SK-N-SH treated with all-trans-retinoic acid at 6 μM for 48 hours (cell line): ENCODE data around the gene RAB33B.
A peak's percentile ranks its signal among the peaks of the same experiment; 100 is the strongest.

ENCODE experiments used
- ARNTL ChIP-seq: fragments of 450-650 bp; formaldehyde crosslinking; IDR thresholded peaks from 2 replicates; pipeline ENCODE4 v1.5.0; 2020; ENCODE audit warnings: low read depth, mild to moderate bottlenecking, moderate library complexity, borderline replicate concordance
- CSDC2 ChIP-seq: fragments of 250-450 bp; sonication (Bioruptor Pico); IDR thresholded peaks from 2 replicates; pipeline ENCODE4 v1.5.0; 2020; ENCODE audit warnings: mild to moderate bottlenecking, moderate library complexity
- ESRRG ChIP-seq: fragments of 250-450 bp; sonication (Bioruptor Pico); IDR thresholded peaks from 2 replicates; pipeline ENCODE4 v1.6.1; 2021; ENCODE audit warnings: mild to moderate bottlenecking
- ISL1 ChIP-seq: fragments of 250-450 bp; sonication (Bioruptor Pico); IDR thresholded peaks from 2 replicates; pipeline ENCODE4 v2.1.2; 2022; ENCODE audit warnings: mild to moderate bottlenecking, moderate library complexity
- OSR1 ChIP-seq: fragments of 250-450 bp; sonication (Bioruptor Pico); IDR thresholded peaks from 2 replicates; pipeline ENCODE4 v1.8.0; 2022; ENCODE audit warnings: moderate library complexity, mild to moderate bottlenecking, inconsistent platforms
- RARB ChIP-seq: fragments of 250-450 bp; sonication (Bioruptor Pico); IDR thresholded peaks from 2 replicates; pipeline ENCODE4 v1.8.0; 2021; ENCODE audit warnings: mild to moderate bottlenecking, moderate library complexity
- TOX ChIP-seq: fragments of 250-450 bp; sonication (Bioruptor Pico); IDR thresholded peaks from 2 replicates; pipeline ENCODE4 v1.8.0; 2021; ENCODE audit warnings: mild to moderate bottlenecking, moderate library complexity, borderline replicate concordance
- ZFP3 ChIP-seq: fragments of 250-450 bp; sonication (Bioruptor Pico); IDR thresholded peaks from 2 replicates; pipeline ENCODE4 v1.5.0; 2020; ENCODE audit warnings: mild to moderate bottlenecking, moderate library complexity
- ZNF565 ChIP-seq: fragments of 450-650 bp; formaldehyde crosslinking; conservative IDR thresholded peaks from 2 replicates; pipeline ENCODE4 v1.5.0; 2020; ENCODE audit warnings: low read depth, mild to moderate bottlenecking, moderate library complexity
- TF ChIP-seq, protein P1 (sequence below): fragments of 250-450 bp; sonication (Bioruptor Pico); IDR thresholded peaks from 2 replicates; pipeline ENCODE4 v1.5.1; 2020; ENCODE audit warnings: low read depth, mild to moderate bottlenecking, moderate library complexity
- TF ChIP-seq, protein P2 (sequence below): fragments of 250-450 bp; sonication (Bioruptor Pico); IDR thresholded peaks from 2 replicates; pipeline ENCODE4 v1.8.0; 2020; ENCODE audit warnings: mild to moderate bottlenecking, moderate library complexity, borderline replicate concordance

GRCh38 chr4:139453371-139454110, 380 bp upstream of the RAB33B start:
- TF ChIP-seq RARB (CRISPR knock-in tag) (no peak), ARNTL (CRISPR knock-in tag) (no peak), ZNF565 (CRISPR knock-in tag) (no peak), OSR1 (CRISPR knock-in tag) (no peak), CSDC2 (CRISPR knock-in tag) (peak; percentile 48; the same call in 1 of the 2 replicates), ESRRG (CRISPR knock-in tag) (no peak), ISL1 (CRISPR knock-in tag) (no peak), ZFP3 (peak; percentile 69; the same call in 1 of the 2 replicates), TOX (CRISPR knock-in tag) (no peak)
- TF ChIP-seq, protein P1, sequence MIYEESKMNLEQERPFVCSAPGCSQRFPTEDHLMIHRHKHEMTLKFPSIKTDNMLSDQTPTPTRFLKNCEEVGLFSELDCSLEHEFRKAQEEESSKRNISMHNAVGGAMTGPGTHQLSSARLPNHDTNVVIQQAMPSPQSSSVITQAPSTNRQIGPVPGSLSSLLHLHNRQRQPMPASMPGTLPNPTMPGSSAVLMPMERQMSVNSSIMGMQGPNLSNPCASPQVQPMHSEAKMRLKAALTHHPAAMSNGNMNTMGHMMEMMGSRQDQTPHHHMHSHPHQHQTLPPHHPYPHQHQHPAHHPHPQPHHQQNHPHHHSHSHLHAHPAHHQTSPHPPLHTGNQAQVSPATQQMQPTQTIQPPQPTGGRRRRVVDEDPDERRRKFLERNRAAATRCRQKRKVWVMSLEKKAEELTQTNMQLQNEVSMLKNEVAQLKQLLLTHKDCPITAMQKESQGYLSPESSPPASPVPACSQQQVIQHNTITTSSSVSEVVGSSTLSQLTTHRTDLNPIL (CRISPR knock-in tag): no peak
- TF ChIP-seq, protein P2, sequence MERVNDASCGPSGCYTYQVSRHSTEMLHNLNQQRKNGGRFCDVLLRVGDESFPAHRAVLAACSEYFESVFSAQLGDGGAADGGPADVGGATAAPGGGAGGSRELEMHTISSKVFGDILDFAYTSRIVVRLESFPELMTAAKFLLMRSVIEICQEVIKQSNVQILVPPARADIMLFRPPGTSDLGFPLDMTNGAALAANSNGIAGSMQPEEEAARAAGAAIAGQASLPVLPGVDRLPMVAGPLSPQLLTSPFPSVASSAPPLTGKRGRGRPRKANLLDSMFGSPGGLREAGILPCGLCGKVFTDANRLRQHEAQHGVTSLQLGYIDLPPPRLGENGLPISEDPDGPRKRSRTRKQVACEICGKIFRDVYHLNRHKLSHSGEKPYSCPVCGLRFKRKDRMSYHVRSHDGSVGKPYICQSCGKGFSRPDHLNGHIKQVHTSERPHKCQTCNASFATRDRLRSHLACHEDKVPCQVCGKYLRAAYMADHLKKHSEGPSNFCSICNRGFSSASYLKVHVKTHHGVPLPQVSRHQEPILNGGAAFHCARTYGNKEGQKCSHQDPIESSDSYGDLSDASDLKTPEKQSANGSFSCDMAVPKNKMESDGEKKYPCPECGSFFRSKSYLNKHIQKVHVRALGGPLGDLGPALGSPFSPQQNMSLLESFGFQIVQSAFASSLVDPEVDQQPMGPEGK (CRISPR knock-in tag): no peak
